NCI-H748 treated with DMSO at 0.1 percent for 48 hours (cell line): ENCODE data around the gene RALGAPA2.
"Not testable (repeated sequence)": the region's sequence is repeated elsewhere in the genome, so short reads cannot be mapped to it uniquely, and the experiment has no call there.

Experiments used
- DNase-seq: peaks from one replicate; lab custom pipeline; 2025; lab: John Stamatoyannopoulos, UW

RALGAPA2 gene

GRCh38 chr20:20367575-20368417 is 344.6 kb downstream of the RALGAPA2 start, which contains the start of gene INSM1:
Gene INSM1 (plus strand): TSS chr20:20368104. CDS start chr20:20368268, 164 bp downstream.
- DNase-seq: peak; percentile 100

GRCh38 chr20:20366876-20367574 is 345.4 kb downstream of the RALGAPA2 start:
- DNase-seq: peak; percentile 97

- DNase-seq: peak; percentile 97
Measured at GRCh38 chr20:20366551-20366875, 345.9 kb downstream of the RALGAPA2 start.

GRCh38 chr20:20365480-20366161 is 346.8 kb downstream of the RALGAPA2 start:
- DNase-seq: peak; percentile 65

GRCh38 chr20:20364593-20365479 is 347.6 kb downstream of the RALGAPA2 start:
- no peak for DNase-seq

DNA sequence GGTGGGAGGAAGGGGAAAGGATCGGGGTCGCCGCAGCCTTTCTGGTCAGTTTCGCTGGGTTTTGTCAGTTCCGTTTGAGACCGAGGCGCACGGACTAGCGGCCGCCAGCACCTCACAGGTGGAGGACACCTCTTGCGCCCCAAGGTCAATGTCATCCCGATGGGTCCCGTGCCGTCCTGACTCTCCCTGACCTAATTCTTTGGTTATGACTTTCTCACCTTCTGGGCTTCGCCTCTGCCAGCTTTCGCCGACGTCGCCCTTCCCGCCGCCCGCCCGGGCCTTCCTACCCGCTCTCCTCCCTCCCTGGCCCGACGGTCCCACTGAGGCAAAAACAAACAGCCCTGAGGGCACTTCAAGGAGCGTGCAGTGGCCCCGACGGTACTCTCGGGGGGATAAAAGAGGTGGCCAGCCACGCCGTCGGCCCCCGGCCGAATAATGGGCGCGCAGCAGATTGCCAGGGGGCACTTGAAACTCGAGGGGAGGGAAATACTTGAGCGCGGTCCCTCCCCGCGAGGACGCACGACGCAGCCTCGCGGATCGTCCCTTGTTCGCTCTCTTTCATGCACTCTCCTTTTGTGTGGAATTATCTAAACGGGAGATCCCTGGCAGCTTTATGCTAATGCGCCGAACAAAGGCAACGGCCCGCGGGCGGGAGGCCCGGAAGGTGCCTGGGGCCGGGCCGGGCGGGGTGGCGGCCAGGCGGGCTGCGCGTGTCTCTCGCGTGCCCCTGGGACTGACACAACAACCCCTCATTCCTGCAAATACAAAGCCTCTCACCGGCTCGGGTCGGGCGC is 348.4 kb downstream of the RALGAPA2 start:
- peak; percentile 97 for DNase-seq

GRCh38 chr20:20363434-20363798 is 349.0 kb downstream of the RALGAPA2 start:
- DNase-seq: peak; percentile 75

GRCh38 chr20:20362774-20363433 is 349.5 kb downstream of the RALGAPA2 start:
- DNase-seq: peak; percentile 100

DNA sequence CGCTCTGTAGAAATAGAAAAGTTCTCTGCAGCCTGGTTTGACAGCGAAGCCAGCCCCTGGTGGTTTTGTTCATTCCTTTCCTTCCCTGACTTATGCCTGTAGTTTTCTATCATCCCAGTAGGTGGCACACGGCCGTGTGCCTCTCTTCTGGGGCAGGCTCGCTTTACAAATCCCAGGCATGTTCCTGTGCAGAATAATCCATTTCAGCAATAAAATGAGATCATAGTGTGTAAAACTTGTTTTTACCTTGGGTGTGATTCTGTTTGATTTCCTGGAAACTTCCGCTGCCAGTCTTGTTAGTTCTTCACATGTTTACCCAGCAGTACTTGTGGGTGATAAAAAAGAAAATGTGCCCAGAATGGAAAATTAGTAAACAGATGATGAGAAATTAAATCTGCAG is 352.0 kb downstream of the RALGAPA2 start:
- peak; percentile 96 for DNase-seq

- no peak for DNase-seq
Measured at GRCh38 chr20:20359628-20360027, 352.8 kb downstream of the RALGAPA2 start.

- DNase-seq: peak; percentile 73
Measured at GRCh38 chr20:20358801-20359200, 353.6 kb downstream of the RALGAPA2 start.

- DNase-seq: not testable (repeated sequence)
Measured at GRCh38 chr20:20355503-20355902, 356.9 kb downstream of the RALGAPA2 start.

DNA sequence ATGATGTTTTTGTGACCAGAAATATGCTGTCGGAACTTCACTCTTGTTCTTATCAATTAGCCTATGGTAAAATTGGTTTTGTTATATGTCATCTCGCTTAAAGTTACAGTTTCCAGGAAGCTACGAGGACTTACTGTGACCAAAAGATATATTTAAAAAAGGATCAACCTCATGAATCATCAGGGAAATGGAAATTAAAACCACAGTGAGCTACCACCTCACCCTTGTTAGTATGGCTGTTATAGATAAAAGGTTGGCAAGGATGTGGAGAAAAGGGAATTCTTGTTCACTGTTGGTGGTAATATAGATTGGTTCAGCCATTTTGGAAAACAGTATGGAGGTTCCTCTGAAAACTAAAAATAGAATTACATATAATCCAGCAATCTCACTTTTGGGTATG is 358.9 kb downstream of the RALGAPA2 start:
- no peak for DNase-seq

GRCh38 chr20:20344476-20344875 is 368.0 kb downstream of the RALGAPA2 start:
- no peak for DNase-seq

DNA sequence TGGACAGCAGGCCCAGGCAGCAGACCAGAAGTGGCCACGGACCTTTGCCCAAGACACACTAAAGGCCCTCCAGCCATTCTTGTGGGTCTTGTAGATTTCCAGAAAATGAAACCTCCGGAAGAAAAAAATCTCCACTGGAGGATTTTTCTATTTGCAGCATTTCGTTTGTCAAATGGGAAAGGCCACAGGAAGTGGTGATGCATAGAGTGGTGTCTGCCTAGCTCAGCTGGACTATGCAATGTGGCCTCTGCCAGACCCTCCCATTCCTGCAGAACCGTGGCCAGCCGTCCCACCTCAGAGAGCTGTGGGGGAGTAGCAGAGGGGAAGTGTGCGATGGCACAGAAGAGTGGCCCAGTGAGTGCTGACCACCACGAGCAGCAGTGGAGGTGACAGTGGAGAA is 368.5 kb downstream of the RALGAPA2 start:
- no peak for DNase-seq
